Measurements from ENCODE around the gene PXDN.

DNA sequence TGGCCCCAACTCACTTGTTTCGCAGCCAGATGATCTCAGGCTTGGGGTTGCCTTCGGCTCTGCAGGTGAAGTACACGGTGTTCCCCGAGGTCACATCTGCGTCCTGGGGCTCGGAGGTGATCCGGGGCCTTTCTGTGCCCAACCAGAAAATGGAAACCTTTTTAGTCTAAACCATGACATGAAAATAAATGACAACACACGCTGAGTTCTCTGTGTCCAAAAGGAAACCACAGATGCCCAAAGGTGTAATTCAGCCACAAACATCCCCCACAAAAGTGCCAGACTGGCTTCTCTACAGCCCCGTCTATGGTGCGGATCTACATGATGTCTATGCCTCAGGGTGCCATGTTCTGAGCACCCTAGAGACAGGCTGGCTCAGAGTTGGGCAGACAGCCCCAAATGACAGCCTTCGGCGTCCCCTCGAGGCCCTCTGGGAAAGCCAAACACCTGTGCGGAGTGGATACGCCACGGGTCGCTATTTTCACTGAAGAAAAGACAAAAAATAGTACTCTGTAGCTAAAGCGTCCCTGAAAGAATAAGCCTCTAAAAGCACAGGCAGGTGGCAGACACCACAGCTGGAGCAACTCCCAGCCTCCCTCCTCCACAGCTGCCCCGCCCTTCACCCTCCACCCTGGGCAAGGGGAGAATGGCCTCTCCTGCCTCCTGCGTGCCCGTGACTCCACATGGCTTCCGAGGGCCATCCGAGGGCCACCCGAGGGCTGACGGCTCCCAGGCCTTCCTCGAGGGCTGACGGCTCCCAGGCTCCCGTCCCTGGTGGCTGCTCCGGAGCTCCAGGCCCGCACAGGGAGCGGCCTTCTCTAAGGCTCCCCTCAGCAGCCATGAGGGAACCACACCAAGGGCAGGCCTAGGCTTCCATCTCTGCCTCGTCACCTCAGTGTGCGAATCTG, 67.1 kb downstream of the PXDN start:
- TF ChIP-seq, protein P1, sequence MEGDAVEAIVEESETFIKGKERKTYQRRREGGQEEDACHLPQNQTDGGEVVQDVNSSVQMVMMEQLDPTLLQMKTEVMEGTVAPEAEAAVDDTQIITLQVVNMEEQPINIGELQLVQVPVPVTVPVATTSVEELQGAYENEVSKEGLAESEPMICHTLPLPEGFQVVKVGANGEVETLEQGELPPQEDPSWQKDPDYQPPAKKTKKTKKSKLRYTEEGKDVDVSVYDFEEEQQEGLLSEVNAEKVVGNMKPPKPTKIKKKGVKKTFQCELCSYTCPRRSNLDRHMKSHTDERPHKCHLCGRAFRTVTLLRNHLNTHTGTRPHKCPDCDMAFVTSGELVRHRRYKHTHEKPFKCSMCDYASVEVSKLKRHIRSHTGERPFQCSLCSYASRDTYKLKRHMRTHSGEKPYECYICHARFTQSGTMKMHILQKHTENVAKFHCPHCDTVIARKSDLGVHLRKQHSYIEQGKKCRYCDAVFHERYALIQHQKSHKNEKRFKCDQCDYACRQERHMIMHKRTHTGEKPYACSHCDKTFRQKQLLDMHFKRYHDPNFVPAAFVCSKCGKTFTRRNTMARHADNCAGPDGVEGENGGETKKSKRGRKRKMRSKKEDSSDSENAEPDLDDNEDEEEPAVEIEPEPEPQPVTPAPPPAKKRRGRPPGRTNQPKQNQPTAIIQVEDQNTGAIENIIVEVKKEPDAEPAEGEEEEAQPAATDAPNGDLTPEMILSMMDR (conservative IDR thresholded peaks at IDR 0.05 in 1 of 2, IDR thresholded peaks at IDR 0.05 in 1 of 2; ENCODE audit: extremely low read depth in 1 of 2, insufficient read depth in 1 of 2, low read depth in 1 of 2, low read length in 2 of 2) = no peak
- TF ChIP-seq EZH2 (IDR thresholded peaks at IDR 0.05; ENCODE audit: borderline replicate concordance, low read length) = no peak

All from mammary epithelial cell (primary cell).